Sciatic nerve (tissue), 1 donor: ENCODE measurements around the gene MAP4K1. TPM values are rescaled to one million over a fixed set of nuclear protein-coding genes. Genes with fewer than 3 reads are reported as not detected.

Experiments
- total RNA-seq: library from RNA; stranded (reverse); fragmentation: NEBNext Ultra II Directional; extraction: Animal tissue kit (Norgen Biotek cat#: 25700); gene quantifications from one replicate; pipeline ENCODE4 v1.2.1, GENCODE V29; 2021
- donor health status: DM: no; HTN: no; CAD: no.

MAP4K1 gene
- total RNA-seq, 1 donor from 2014 or later: 6.2 TPM

Other genes starting within 250 kb of the MAP4K1 start
- 78.2 TPM for gene PSMD8, start 243.4 kb downstream of the MAP4K1 start, total RNA-seq
- gene GGN, start 229.9 kb downstream of the MAP4K1 start, total RNA-seq: 0.31 TPM
- gene SPRED3, start 229.3 kb downstream of the MAP4K1 start, total RNA-seq: 2.3 TPM
- 24.8 TPM for gene FAM98C, start 214.9 kb downstream of the MAP4K1 start, total RNA-seq
- gene RASGRP4, start 191.7 kb downstream of the MAP4K1 start, total RNA-seq: 7.0 TPM
- 14.4 TPM for gene RYR1, start 184.3 kb downstream of the MAP4K1 start, total RNA-seq
- gene EIF3K, start 1.2 kb upstream of the MAP4K1 start, total RNA-seq: 168 TPM
- 597 TPM for gene ACTN4, start 29.7 kb upstream of the MAP4K1 start, total RNA-seq
- 5.6 TPM for gene CAPN12, start 126.5 kb upstream of the MAP4K1 start, total RNA-seq
- gene LGALS7, start 155.6 kb upstream of the MAP4K1 start, total RNA-seq: not detected
- gene LGALS7B, start 171.2 kb upstream of the MAP4K1 start, total RNA-seq: not detected
- gene LGALS4, start 195.0 kb upstream of the MAP4K1 start, total RNA-seq: 1.3 TPM
- 106 TPM for gene ECH1, start 213.8 kb upstream of the MAP4K1 start, total RNA-seq
- gene HNRNPL, start 232.0 kb upstream of the MAP4K1 start, total RNA-seq: 192 TPM